Parietal lobe (tissue), 2 donors: ENCODE data around the gene RANBP17. TPM values are rescaled to one million over a fixed set of nuclear protein-coding genes. Genes with fewer than 3 reads are reported as not detected.

ENCODE experiments used
- small RNA-seq: library from RNA; depleted of rRNA; stranded (forward); fragments of <200 nt; gene quantifications from one replicate; pipeline ENCODE3, GENCODE V24; 2014; ENCODE audit warnings: low replicate concordance
- total RNA-seq: library from RNA; depleted of rRNA; stranded (reverse); fragments of >200 nt; gene quantifications from one replicate; pipeline ENCODE4 v1.2.3, GENCODE V29; 2014

RANBP17 gene
- total RNA-seq, result 95.5 TPM

DNA sequence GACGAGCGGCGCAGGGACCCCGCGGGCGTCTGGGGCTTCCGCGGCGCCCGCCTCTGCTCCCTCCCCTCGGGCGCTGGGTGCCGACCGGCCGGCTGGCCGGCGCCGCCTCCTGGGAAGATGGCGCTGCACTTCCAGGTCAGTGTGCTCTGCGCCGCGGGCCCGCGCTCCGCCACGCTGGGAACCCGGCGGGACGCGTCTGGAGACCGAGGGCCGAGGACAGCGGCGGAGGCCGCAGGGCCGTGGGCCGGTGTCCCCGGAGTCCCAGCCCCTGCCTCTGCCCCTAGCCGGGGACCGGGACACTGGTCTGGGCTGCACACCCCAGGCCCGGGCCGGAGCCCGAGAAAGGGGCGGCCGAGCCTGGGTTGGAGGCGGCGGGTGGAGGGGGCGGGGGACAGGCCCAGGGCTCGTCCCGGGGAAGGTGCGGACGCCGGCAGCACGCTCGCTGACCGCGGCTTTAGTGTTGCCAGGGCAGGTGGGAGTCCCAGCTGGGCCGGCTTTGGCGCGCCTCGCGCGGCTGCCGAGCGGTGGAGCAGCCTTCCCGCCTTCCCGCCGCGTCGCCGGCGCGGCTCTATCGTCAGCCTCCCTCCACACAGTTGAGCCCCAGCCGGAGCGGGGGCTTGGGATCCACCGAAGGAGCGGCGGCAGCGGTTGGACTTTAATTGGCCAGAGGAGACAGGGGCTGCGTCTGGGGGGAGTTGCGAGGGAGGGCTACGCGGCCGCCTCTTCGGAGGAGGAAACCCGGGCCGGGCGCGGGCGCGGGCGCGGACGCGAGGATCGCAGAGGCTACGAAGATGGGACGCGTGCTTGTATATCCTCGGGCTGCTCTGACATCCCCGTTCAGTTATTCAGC lies at the start of gene RANBP17:
RANBP17 (plus strand) TSS at position 102 of the 850 bp plus-strand sequence.

GRCh38 chr5:171308453-171309275 lies 446.8 kb downstream of the RANBP17 start, which contains the start of gene TLX3:
Gene TLX3 (plus strand): TSS chr5:171309248. CDS start chr5:171309366, 118 bp downstream.

Small RNA genes within 50 kb of the gene (small RNA-seq; reads per million reads assigned to genes)
- gene AC091980.1, result not detected

Other genes with a start within 250 kb of the RANBP17 start
- gene GABRP, start 78.3 kb upstream of the RANBP17 start, total RNA-seq, result not detected